GM19372 (cell line): ENCODE measurements around the gene ZFP64.
"Not testable (repeated sequence)": the region's sequence is repeated elsewhere in the genome, so short reads cannot be mapped to it uniquely, and the experiment has no call there.

Experiments used
- ATAC-seq: cut with Tn5 transposase; IDR thresholded peaks from one replicate; pipeline ENCODE4 v1.9.1; 2021; ENCODE audit warnings: mild to moderate bottlenecking, low read depth, moderate library complexity; ENCODE audit not compliant: unreplicated experiment

ZFP64 gene

GRCh38 chr20:52207020-52207810 lies 15.6 kb upstream of the ZFP64 start:
- no peak for ATAC-seq

DNA sequence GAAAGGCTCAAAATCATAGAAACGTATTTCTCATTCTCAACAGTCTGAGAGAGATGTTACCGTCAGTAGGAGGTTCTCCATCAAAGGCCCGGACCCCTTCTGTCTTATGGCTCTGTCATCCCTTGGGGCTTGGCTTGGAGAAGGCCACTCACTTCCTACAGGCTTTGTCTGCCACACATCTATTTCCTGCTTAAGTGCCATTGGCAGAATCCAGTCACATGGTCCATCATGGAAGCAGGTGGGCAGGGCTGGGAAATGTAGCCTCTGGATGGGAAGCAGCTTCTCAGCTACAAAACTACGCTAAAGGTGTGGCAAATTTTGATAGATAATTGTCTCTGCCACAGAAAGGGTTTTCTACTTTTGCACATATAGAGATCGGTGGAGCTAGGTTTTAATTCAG lies 12.6 kb upstream of the ZFP64 start:
- no peak for ATAC-seq

DNA sequence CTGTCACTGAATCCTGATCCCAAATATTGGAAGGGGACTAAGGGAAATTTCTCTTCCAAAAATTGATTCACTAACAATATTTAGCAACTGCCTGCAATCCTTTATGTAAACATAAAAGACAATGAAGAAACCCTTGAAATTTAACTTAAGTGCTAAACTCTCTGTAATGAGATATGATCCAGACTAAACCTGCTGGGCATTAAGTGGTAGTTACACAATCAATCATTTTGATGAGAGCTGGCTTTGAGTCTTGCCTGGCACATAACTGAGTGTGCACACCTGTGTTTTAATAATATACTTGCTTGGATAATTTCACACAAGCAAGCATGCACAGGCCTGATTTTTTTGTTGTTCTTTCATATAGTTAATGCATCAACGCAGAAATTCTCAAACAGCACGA lies 9.8 kb upstream of the ZFP64 start:
- ATAC-seq, result no peak

DNA sequence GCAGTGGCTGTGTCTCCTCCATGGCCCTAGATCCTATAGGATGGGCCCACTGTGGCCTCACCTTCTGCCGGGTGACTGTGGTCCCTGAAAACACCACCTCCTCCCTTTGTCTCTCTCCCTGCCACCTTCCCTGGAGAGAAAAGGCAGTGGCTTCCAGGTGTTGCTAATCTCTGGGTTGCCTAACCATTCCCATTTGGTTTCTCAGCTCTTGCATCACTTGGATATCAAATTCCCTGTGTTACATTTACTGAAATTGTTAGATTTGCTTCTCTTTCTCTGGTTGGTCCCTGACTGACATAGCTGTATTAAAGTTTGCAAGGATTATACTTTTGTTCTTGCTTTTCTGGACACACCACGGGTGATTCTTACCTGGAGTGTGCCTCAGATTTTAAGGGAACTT lies 9.3 kb upstream of the ZFP64 start:
- ATAC-seq, result no peak

- ATAC-seq, result no peak
These were observed 5.3 kb upstream of the ZFP64 start for GRCh38 chr20:52196845-52197244.

DNA sequence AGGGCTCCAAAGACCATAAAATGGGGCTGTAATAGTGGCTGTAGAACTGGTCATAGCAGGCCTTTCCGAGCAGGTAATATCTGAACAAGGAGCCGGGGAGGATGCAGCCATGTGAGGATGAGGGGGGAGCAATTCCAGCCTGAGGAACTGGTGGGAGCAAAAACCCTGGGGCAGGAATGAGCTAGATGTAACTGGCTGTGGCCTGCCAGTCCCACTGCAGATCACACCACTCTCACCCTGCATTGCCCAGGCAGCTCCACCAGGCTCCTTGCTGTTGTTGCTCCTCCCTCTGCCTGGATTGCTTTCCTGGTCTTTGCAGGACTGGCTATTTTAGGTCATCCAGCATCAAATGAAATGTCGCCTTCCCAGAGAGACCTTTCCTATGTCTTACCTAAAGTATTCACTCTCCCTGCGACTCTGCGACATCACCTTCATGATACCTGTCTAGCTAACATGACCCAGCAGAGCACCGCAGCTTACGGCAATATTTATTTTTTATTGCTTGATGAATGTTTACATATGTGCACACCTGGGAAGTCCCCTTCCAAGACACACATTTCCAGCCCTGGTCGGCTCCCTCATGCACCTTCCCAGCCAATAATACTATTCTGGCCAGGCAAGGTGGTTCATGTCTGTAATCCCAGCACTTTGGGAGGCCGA lies 2.4 kb upstream of the ZFP64 start:
- ATAC-seq, result no peak

DNA sequence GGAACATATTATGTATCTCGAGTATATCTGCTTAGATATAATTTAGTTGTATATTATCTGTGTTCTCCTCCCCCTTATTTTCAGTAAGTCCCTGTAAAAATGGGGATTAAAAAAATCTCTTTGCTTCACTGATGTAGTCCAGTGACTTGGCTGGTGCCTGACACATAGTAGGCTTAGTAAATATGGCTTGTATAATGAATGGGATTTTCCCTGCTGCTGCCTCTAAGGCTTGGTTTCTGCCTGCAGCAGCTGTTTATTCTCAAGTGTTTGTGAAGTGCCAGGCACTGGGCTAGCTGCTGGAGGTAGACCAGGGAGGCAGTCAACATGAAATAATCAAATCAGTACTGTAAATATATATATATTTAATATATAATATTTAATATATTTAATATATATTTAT lies 1.6 kb upstream of the ZFP64 start:
- no peak for ATAC-seq

- not testable (repeated sequence) for ATAC-seq
These were observed 1.1 kb upstream of the ZFP64 start for GRCh38 chr20:52192719-52193007.

DNA sequence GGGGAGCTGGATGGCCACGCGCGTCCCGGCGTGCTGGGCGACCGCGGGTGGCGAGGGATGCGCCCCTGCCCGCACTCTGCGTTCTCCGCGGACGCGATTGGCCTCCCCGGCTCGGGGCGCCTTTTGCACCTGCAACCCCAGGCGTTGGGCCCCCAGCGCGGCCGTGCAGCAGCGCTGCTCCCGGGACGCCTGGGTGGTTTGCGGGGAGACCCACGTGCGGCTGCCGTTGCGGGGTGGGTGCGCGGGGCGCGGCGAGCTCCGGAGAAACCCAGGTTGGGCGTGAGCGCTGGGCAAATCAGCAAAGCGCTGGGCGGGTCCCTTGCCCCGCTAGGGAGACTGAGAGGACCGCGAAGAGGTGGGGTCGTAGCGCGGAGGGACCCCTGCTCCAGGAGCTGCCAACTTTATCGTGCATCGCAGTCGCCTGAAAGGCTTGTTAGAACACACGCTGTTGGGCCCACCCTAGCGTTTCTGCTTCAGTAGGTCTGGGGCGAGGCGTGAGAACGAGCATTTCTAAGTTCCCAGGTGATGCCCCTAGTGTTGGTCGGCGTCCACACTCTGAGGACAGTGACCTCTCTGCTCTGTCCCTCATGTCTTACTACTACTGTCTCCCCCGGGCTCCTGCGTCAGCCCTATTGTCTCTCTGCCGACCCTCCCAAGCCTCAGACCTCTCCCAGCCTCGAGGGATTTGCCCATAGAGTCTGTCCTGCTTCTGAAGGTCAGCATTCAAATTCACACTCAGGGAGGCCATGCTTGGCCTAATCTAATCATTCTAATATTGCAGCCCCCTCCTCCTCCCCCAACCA lies 538 bp upstream of the ZFP64 start:
- peak; percentile 57 for ATAC-seq

DNA sequence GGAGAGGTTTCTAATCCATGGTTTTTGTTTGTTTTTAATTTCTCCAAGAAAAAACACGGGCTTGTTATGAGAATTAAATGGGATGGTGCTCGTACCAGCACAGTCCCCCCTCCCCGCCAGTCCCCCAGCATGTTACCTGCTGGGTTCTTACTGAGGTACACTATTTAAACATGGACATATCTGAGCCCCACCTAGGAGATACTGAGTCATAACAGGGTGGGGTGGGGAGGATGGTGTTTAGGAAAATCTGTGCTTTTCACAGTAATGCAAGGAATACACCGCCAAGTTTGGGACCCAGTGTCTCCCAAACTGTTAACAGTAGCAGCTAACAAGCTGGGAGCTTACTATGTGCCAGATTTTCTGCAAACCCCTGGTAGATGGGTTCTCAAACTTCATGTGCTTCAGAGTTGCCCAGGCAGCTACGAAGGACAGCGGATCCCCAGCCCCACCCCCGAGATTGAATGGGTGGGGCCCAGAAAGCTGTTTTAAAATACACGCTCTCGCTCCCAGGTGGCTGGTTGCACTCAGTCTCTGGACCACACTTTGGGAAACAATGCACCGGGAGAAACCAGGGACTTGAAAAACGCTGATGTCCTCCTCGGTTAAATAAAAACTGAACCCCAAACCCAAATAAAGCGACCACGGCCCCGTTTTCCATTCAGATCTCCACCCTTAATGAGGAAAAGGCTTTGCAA lies 995 bp downstream of the ZFP64 start:
- no peak for ATAC-seq

- no peak for ATAC-seq
These were observed 9.8 kb downstream of the ZFP64 start for GRCh38 chr20:52181766-52182165.

DNA sequence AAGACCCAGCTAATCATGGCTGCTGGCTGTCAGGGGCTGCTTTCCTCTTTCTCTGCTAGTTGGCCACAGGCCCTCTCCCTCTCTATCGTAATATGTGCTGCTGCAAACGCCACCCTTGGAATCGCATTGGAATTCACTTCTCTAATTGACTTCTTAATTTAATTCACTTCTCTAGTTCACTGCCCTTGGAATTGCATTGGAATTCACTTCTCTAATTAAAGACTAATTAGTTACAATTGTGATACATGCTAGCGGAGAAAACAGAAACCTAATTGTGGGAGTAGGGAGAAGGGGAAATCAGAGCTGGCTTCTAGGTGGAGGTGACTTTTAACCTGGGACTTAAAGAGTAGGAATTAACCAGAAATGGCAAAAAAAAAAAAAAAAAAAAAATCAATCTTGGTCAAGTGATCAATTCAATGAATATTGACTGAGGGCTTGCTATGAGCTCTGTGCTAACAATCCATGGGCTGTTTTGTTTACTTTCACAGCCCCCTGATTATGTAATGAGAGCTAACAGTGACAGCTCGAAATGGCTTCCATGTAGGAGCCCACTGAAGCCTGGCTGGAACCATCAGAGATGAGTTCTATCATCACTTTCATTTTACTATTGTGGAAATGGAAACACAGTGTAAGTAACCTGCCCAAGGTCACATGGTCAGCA lies 11.3 kb downstream of the ZFP64 start:
- no peak for ATAC-seq

GRCh38 chr20:52179331-52180179 lies 12.0 kb downstream of the ZFP64 start:
- peak; percentile 85 for ATAC-seq

GRCh38 chr20:52178691-52179090 lies 12.9 kb downstream of the ZFP64 start:
- no peak for ATAC-seq

DNA sequence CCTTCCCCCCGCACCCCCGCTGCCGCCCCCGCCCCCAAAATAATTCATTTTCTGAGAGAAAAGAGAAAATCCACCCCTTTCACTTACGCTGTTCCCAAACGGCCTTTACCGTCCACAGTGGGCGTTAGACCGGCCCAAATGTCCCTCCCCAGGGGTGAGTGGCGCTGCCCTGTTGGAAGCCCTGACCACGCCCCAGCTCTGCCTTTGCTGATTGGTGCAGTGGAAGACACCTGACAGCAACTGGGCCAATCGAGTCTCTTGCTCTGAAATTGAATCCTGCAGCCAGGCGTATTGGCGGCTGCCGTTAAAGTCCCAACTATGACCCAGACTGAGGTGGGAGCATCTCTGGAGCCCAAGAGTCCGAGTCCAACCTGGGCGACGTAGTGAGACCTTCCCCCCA lies 15.7 kb downstream of the ZFP64 start:
- ATAC-seq, result no peak

GRCh38 chr20:52172392-52173047 lies 19.1 kb downstream of the ZFP64 start:
- peak; percentile 73 for ATAC-seq

DNA sequence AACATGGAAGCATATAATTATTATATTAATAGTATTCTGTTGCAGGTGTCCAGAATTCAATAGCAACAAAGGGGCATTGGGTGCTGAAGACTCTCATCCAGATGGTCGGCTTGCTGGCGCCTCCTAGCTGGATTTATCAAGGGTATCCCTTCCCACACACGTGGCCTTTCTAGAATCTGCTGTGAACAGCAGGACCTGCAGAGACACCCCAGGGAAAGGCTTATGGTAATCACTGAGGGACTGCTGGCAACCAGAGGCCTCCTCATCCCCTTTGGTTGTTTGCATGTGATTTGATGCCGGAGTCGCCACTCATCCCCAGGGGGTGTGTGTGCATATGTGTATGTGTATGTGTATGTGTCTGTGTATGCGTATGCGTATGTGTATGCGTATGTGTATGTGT lies 20.6 kb downstream of the ZFP64 start:
- ATAC-seq, result no peak

- no peak for ATAC-seq
These were observed 23.5 kb downstream of the ZFP64 start for GRCh38 chr20:52168116-52168515.

DNA sequence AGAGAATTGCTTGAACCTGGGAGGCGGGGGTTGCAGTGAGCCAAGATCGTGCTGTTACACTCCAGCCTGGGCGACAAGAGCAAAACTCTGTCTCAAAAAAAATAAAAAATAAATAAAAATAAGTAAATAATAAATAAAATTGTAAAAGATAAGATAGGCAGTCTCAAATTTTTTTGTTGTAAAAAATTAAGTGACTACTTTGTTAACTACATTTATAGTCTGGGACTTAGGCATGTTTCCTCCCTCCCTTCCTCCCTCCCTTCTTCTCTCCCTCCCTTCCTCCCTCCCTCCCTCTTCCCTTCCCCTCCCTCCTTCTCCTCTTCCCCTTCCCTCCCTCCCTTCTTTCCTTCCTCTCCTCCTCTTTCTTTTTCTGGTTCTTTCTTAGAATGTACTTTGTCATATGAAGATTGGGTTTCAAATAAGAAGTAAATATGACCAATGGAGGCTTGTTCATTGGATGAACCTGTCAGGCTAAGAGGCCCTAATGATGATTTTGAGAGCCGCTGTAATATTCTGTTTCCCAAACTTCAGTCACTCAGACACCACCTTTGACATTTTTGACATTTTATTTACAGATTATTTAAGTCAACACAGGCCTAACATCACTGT lies 24.2 kb downstream of the ZFP64 start:
- ATAC-seq, result no peak
